ENCODE data around the gene RGPD5.
"Not testable (repeated sequence)": the region's sequence is repeated elsewhere in the genome, so short reads cannot be mapped to it uniquely, and the experiment has no call there.

The RGPD5 gene

GRCh38 chr2:109896212-109896611 lies 102.1 kb downstream of the RGPD5 start:
- H3K36me3 ChIP-seq (ENCODE audit: control insufficient read depth, low read depth, low read length); H3K27me3 ChIP-seq (ENCODE audit: control insufficient read depth, insufficient read depth, low read length); H3K27ac ChIP-seq (ENCODE audit: low read length); H3K9ac ChIP-seq (ENCODE audit: low read length); H3K4me3 ChIP-seq (ENCODE audit: low read length); H3K9me3 ChIP-seq (ENCODE audit: control insufficient read depth, low read depth, low read length); H3K4me1 ChIP-seq (ENCODE audit: control insufficient read depth, low read depth, low read length): not testable (repeated sequence)

DNA sequence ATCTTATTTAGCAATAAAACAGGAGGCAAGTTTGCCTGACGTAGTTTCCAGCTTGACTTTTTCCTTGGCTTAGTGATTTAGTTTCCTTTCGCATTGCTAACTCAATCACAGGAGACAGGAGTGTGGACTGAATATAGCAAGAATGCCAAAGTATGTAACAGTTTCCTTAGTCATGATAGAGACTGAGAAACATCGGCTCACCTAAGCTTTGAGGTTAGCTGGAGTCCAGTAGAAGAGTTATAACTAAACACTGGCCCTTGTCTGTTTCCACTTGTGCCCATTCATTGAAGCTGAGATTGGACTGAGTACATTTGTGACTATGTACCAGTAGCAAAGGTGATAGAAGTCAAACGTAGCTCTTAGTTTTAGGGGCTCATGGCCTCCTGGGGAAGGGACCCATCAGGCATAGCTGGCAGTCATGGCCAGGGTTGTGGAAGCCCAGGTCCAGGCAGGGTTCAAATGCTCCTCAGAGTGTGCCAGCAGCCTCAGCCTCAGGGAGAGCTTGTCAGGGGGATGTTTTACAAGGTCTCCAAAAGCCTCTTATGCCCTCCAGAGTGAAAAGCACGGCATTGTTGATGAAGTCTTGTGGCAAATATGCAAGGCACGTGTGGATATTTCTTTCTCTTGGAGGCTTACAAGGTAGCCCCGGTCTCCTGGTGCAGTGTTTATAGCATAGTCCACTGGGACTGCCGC lies 103.8 kb downstream of the RGPD5 start:
- not testable (repeated sequence) for H3K27ac ChIP-seq (ENCODE audit: low read length); H3K36me3 ChIP-seq (ENCODE audit: control insufficient read depth, low read depth, low read length); H3K9me3 ChIP-seq (ENCODE audit: control insufficient read depth, low read depth, low read length); H3K4me3 ChIP-seq (ENCODE audit: low read length); H3K27me3 ChIP-seq (ENCODE audit: control insufficient read depth, insufficient read depth, low read length); H3K9ac ChIP-seq (ENCODE audit: low read length); H3K4me1 ChIP-seq (ENCODE audit: control insufficient read depth, low read depth, low read length)

GRCh38 chr2:109898462-109899336 lies 104.6 kb downstream of the RGPD5 start, which contains the start of gene LIMS3:
Gene LIMS3, plus strand, starts transcription at chr2:109898688. Its CDS starts 41 bp downstream, at chr2:109898729.
- H3K9ac ChIP-seq (ENCODE audit: low read length); H3K27me3 ChIP-seq (ENCODE audit: control insufficient read depth, insufficient read depth, low read length); H3K36me3 ChIP-seq (ENCODE audit: control insufficient read depth, low read depth, low read length); H3K9me3 ChIP-seq (ENCODE audit: control insufficient read depth, low read depth, low read length); H3K4me3 ChIP-seq (ENCODE audit: low read length); H3K4me1 ChIP-seq (ENCODE audit: control insufficient read depth, low read depth, low read length); H3K27ac ChIP-seq (ENCODE audit: low read length): not testable (repeated sequence)

DNA sequence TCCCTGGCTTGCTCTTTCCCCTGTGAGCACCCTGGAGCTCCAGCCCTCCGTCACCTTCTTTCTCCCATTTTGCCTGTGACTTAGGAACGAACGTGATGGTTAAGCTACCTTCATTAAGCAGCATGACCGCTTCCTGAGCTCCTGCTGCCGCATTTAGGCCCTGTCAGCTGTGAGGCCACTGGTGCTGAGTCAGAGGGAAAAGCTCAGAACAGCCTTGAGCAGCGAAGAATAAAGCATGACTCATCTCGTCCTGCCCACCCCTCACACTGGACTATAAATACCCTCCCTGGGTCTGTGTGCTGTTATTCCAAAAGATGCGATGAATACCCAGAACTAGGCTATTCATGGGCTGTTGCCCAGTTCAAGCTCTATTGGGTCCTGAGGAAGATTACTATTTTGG lies 111.7 kb downstream of the RGPD5 start:
- H3K27me3 ChIP-seq (ENCODE audit: control insufficient read depth, insufficient read depth, low read length); H3K4me1 ChIP-seq (ENCODE audit: control insufficient read depth, low read depth, low read length); H3K4me3 ChIP-seq (ENCODE audit: low read length); H3K27ac ChIP-seq (ENCODE audit: low read length); H3K9me3 ChIP-seq (ENCODE audit: control insufficient read depth, low read depth, low read length); H3K9ac ChIP-seq (ENCODE audit: low read length); H3K36me3 ChIP-seq (ENCODE audit: control insufficient read depth, low read depth, low read length): not testable (repeated sequence)
